Suppressor macrophage treated with lipopolysaccharide for 1 hour (primary cell): ENCODE measurements around the gene LORICRIN.

Experiments used
- DNase-seq, 3 donors: peaks; one replicate each; pipeline ENCODE4 v3.0.0-alpha.2; 2020 to 2022

LORICRIN gene, protein sequence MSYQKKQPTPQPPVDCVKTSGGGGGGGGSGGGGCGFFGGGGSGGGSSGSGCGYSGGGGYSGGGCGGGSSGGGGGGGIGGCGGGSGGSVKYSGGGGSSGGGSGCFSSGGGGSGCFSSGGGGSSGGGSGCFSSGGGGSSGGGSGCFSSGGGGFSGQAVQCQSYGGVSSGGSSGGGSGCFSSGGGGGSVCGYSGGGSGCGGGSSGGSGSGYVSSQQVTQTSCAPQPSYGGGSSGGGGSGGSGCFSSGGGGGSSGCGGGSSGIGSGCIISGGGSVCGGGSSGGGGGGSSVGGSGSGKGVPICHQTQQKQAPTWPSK

DNA sequence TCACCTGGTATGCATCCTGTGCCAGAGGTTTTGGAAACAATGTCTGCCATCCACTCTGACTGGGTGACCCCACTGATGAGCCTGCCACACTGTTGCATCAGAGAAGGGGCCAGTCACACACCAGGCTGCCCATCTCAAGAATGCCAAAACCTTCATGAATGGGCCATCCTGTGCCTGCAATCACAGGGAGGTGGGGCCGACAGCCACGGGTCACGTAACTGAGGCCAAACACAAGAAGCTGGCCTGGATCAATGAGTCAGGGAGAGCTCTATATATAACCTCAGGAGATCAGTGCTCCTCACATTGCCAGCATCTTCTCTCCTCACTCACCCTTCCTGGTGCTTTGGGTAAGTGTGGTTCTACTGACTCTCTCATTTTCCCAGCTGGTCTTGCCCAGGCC is at the start of gene LORICRIN:
Gene LORICRIN (plus strand): TSS at position 301 of the 400 bp plus-strand sequence. CDS start 1,263 bp downstream, outside the sequence.
- no peak for DNase-seq

DNA sequence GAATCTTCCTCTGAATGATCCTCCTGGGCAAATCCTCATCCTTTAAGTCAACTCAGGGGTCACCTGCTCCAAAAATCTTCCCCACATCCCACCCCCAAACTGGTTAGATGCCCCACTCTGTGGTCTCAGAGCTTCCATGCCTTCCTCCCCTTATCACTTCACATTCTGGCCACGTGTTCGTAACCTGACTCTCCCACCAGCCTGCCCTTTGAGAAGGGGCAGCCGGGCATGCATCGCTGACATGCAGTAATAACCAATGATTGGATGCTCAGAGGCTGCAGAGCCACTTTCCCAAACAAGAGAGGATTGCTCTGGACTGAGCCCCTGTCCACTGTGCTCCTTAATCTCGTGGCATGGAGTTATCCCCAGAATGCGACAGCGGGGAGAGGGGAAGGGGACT is 49.3 kb upstream of the LORICRIN start:
- no peak for DNase-seq

DNA sequence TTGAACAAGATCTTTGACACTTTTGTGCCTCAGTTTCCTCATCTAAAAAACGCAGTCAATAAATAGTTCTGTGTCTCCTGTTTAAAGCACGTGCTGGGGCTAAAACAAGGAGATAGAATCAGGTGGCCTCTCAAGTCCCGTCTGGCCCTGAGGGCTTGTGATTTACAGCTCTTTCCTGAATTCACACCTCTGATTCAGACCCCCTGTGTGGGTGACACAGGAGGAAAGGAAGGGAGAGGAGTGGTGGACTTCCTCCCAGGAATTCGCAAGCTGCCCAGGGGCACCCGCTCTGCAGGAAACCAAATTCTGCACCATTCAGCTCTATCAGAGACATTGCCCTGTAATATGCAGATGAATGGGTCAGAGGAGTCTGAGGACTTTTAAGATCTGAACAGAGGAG is 47.3 kb upstream of the LORICRIN start:
- no peak for DNase-seq

DNA sequence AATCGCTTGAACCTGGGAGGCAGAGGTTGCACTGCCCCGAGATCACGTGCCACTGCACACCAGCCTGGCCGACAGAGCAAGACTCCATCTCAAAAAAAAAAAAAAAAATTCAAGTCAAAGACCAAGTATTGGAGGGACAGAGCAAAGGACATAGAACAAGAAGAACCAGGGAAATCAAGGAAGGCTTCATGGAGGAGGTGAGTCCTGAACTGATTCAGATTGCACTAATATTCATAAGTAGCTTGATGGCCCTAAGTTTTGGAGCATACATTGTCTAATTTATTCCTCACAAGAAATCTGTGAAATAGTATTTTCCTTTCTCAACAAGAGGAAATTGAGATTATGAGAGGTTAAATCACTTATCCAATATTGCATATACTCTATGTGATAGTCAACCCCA is 46.0 kb upstream of the LORICRIN start:
- DNase-seq = no peak

DNA sequence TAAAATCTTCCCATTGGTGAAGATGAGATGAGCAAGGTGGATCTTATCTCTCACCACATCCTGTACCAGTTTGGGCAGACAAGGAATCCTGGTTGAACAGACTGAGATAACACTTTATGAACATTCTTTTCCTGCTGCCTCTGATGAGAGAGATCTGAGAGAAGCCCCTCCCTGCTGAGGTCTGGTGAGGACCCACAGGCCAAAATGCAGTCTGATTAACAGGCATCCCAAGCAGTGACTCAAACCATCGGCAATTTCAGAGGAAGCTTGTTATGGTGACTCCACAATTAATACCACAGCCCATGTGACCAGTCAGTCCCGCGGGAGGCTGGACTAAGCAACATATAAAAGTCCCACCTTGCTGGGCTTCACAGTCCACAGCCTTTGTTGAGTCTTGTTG is 42.3 kb upstream of the LORICRIN start, which contains the start of gene PRR9:
Gene PRR9 (plus strand): TSS at position 373 of the 400 bp plus-strand sequence. CDS start 561 bp downstream, outside the sequence.
- peak in 1 of 3 donors; percentile 8 for DNase-seq

DNA sequence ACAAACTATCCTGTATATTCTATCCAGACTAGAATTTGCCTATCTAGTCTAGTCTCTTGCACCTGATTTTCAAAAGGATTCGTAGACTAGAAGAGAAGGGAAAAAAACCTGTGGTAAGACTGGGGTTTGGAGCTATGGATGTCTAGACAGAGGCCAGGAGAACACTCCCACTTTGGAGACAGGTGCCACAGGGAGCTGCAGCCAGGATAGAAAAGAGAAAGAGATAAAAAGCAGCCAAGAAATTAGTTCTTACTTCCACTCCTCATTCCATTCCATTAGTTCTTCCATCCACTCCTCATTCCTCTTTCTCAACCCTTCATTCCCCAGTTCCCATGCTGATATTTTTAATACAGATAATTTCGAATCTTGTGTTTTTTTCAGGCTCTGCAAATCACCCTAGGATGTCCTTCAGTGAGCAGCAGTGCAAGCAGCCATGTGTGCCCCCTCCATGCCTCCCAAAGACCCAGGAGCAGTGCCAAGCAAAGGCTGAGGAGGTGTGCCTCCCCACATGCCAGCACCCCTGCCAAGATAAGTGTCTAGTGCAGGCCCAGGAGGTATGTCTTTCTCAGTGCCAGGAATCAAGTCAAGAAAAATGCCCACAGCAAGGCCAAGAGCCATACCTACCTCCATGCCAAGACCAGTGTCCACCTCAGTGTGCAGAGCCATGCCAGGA is 41.6 kb upstream of the LORICRIN start:
- DNase-seq = no peak

DNA sequence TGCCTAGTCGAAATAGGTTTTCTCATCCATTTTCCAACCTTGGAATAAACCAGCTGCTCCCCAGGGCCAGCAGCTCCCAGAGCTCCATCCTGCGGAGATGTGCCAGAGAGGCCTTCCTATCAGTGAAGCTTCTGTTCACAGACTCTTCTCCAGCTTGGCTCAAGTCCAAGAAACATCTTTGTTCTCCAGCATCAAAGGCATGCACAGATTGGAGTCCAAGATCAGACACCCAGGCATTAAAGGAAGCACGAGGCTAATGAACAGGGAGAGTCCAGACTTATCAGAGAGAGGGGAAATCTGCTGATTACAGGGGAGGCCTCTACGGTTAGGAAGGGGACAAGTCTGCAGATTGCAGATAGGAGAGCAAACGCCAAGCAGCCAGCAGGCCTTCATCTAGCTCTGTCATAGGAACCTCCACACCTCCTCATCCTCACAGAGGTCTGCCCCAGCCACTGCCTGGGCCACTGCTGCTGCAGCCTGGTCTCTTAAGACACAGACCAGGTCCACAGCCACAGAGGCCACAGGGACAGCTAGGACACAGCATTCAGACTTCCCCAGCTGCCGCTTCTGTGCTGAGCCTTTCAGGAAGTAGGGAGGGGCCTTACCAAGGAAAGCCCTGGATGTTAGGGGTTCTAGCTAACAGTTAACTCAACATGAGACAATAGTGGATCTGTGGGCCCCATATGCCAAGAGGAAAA is 38.7 kb upstream of the LORICRIN start:
- no peak for DNase-seq

DNA sequence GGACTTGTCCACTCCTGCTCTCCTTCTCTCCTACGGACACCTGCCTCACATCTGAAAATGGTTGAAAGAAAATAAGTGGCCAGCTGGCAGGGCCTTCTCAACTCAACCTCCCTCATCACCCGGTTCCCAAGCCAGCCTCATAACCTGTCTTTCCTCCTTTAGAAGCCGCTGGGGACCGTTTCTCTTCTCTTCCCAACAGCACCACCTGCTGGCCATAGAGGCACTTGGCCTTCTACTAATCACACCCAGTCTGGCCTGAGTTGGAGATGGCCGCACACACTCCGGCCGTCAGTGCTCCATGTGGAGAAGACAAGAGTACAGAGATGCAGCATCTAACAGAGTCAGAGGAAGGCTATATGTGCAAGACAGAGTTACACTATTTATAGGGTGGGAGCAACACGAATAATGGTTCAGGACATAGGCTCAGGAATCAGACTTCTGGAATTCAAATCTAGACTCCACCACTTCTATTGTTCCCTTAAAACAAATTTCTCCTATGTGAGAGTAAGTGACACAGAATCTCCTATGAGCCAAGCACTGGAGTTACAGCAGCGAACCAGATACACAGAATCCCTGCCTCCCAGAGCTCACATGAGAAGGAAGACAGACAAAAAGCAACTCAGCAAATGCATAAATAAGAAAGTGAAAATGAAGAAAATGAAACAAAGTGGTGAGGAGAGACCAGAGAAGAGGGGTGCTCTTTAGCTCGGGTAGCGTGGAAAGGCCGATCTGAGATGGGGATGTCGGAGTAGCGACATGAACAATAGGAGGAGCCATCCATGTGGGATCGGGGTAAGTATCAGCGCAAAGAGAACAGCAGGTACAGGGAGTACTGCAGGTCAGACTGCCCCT is 36.2 kb upstream of the LORICRIN start:
- DNase-seq = peak; percentile 59 to 73 (median 67)

DNA sequence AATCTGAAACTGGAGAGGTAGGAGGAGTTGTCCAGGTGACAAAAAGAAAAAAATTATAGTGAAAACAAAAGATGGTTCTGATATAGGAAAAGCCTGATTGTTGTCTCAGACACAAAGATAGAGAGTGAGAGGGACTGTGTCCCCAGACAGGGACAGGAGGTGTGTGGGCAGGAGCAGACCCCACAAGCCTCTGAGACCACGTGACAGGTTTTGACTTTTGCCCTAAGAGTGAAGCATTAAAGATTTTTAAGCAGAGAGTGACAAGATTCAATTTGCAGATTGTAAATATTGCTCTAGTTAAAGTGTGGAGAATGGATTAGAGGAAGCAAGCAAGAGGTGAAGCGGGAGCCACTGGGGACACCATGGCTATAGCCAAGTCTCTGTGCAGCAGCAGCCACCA is 31.7 kb upstream of the LORICRIN start:
- DNase-seq = no peak

DNA sequence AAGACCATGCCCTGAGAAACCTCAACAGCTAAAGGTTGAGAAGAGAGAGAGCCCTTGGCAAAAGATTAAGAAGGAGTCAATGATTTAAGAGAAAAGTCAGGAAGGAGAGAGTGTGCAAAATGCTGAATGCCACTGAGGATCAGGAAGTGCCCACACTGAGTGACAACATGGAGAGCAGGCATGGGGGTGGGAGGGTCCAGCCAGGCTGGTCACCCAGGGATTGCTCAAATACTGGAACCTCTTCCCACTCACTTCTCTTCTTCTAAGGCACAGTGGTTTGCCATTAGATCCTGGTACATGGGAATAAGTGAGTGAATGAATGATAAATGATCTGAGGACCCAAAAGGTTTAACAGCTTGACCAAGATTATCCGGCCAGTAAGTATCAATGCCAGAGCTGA is 31.0 kb upstream of the LORICRIN start:
- peak; percentile 71 to 78 (median 75) for DNase-seq

DNA sequence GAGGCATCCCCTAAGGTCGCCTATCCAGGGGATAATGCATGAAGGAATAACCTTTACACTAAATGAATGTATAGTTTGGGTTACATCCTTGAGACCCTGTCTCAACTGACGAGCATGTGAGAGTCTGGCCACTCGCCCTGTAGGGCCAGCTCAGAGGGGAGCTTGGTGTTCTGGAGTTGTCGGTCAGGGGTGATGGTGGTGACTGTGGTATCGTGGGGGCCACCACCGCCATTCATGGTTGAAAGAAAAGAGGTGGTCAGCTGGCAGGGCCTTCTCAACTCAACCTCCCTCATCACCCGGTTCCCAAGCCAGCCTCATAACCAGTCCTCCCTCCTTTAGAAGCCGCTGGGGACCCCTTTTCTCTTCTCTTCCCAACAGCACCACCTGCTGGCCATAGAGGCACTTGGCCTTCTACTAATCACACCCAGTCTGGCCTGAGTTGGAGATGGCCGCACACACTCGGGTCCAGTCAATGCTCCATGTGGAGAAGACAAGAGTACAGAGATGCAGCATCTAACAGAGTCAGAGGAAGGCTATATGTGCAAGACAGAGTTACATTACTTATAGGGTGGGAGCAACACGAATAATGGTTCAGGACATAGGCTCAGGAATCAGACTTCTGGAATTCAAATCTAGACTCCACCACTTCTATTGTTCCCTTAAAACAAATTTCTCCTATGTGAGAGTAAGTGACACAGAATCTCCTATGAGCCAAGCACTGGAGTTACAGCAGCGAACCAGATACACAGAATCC is 30.2 kb upstream of the LORICRIN start:
- DNase-seq = peak in 2 of 3 donors; percentile 12 to 24

DNA sequence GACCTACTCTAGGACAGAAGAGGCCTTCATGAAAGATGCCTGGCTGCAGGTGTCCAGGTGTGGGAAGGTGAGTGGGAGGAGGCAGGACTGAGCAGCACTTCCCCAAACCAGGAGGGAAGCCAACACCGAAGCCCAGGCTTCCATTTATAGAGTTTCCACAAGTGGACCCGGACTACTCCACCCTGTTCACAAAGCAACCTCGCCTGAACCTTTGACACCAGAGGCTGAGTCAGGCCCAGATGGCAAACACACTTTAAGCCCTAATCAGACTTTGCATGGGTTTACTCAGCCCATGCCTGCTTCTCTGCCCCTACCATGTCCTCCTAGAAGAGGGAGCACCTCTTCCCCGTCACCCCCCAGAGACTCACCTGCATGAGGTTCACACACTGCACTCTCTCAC is 28.1 kb upstream of the LORICRIN start:
- peak; percentile 11 to 32 (median 17) for DNase-seq

DNA sequence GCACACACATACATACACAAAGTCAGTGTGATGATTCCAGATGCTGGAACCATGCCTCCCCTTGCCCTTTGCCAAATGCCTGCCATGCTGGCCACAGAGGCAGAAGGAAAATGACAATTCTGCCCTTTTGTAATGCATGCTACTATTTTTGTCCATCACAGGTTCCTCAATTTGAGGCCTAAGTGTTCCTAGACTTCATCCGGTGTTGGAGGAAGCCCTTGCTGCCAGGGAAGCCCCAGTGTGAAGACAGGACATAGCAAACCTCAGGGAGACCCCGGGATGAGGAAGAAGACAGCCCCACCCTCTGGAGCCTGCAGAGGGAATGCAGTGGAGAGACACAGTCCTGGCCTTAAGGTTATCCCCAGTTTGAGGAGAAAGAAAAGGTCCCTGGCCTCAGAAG is 27.7 kb upstream of the LORICRIN start:
- peak; percentile 56 to 65 (median 61) for DNase-seq

DNA sequence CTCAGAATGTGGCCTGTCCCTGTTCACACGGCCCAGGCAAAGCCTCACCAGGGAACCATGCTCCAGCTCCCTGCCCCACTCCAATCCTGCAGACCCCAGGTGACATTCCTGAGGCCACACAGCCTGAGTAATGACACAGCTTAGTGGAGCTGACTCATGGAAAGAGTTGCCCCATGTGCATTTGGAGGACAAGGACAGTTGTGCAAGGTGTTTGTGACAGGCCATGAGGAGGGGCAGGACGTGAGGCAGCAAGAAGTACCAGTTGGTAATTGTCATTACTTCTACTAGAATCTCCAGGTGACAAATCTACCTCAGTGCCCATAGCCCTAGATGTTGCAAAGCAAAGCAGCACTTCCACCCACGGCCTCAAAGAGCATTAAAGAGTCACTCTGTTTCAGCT is 26.9 kb upstream of the LORICRIN start:
- DNase-seq = peak; percentile 49 to 58 (median 58)

DNA sequence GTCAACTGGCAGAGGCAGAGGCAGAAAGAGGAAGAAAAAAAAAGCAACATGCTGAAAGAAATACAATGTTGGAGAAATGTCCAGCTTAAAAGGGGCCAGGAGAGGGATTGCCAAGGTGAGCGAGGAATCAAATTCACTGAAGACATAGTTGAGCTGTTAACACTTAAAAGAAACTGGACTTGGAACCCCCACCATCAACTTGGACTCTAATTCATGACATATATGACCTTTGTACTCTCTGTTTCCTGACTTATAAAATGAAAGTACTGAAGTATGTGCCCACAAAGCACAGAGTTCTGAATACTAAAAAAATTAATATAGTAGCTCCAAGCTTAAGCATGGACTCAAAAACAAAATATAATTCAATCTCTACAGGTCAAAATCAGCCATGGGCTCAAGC is 26.0 kb upstream of the LORICRIN start:
- DNase-seq = peak in 1 of 3 donors; percentile 8

DNA sequence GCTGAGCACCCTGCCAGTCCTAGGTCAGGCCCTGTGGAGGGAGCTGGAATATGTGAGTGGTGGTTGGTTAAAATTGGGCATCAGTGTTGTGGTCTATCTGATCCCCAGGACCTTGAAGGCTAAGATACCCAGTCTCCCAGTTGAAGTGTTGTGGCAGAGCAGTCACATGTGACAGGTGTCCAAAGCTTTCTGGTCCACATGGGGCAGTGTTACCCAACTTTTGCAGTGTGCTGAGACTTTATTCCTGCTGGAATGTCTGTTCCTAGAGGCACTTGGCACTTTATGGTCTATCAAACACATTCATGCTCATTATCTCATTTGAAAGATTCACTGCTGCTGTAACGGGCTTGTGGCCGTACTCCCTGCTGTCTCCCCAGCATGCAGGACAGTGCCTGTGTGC is 21.0 kb upstream of the LORICRIN start:
- no peak for DNase-seq

DNA sequence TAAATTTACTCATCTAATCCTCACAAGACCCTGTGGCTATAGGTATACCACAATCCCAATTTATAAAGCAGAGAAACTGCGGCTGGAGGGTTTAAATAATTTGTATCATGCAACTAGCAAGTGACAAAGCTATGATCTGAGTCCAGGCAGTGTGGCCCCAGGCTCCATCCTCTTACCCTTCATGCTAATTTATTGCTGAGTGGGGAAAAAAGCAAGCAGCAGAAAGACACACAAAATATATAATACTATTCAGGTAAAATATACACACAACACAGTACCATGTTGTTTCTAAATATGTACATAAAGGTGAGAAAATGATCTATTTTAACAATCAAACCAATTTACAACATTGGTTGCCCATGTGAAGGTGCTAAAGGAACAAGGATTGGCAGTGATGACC is 17.3 kb upstream of the LORICRIN start:
- no peak for DNase-seq

DNA sequence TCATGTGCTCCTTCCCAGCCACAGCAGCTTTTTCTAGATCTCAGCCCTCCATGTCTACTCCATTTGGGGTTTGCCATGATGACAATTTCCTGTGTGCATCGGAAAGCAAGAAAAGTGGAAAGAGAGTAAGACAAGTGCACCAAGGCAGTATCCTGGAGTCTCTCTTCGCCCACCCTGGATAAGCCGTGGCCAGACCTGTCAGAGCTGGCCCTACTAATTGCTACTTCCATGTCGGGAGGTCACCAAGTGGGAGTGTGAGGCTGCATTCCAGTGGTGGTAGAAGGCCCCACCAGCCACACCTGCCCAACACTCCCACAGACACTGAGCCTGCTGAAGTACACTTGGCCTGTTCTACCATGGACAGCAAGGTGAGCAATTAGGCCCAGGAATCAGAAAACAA is 14.0 kb upstream of the LORICRIN start:
- DNase-seq = no peak

DNA sequence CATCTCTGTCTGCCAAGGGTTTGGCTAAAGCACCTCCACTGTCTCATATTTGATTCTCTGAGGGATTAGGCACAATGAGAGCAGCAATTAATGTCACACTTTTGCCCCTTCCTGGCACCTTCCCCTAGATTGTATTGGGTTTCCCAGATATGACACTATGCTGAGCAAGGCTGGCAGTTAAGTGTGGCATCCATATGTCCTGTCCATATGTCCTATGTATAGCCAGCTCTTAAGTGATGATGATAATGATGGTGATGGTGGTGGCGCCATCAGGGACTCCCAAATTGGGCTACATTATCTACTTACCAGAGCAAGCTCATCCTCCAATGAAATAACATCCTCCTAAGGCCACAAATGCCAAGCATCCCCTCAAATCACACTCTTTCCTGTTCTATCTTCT is 13.5 kb upstream of the LORICRIN start:
- DNase-seq = no peak

DNA sequence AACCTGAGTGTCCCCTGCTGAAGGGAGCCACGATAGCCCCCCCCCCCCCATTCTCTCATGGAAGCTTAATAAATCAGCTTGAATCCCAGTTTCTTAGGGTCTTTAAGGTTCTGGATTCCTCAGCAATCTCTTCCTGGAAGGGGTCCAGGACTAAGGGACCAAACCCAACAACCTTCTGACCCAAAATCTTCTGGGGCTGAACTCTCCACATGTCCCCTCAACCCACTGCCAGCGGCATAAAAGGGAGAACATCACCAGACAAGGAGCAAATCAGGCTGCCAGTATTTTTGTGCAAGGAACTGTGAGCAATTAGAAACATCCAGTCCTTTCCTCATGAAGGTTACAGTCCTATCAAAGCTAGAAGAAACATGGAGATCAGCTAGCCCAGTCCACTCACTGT is 12.7 kb upstream of the LORICRIN start:
- DNase-seq = no peak

DNA sequence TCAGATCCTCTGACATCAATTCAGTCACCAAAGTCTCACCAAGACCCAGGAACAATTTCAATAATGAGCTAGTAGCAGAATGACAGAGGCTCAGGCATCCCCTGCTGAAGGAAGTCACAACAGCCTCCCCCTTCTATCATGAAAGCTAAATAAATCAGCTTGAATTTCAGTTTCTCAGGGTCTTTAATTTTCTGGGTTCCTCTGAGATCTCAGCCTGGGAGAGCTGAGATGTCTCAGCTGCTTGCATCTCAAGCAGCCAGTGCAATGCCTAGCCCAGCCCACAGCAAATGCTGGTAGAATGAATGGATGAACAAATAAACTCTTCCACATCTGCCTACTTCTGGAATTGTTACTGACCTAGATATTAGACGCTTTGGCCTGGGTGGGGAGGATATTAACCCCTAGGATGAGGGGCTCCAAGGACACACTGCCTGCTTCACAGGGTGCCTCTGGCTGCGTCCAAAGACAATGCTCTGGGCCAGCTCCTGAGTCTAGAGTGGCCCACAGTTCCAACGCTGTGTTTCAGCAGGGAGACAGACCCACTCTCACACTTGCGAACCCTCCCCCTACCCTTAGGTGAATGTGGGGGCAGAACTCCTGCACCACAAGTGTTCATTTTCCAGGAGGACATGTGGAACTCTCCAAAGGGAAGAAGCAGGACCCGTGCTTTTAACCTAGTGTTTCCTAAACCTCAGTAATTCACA is 11.2 kb upstream of the LORICRIN start:
- no peak for DNase-seq
